HG02973 (cell line): ENCODE results near the gene RAPGEFL1.
"Not testable (repeated sequence)": the region's sequence is repeated elsewhere in the genome, so short reads cannot be mapped to it uniquely, and the experiment has no call there.

Experiments
- ATAC-seq: cut with Tn5 transposase; IDR thresholded peaks from one replicate; pipeline ENCODE4 v1.9.1; 2021; ENCODE audit warnings: moderate library complexity; ENCODE audit not compliant: unreplicated experiment

The RAPGEFL1 gene

GRCh38 chr17:40173778-40174135 lies 3.5 kb upstream of the RAPGEFL1 start:
- ATAC-seq, result no peak

- ATAC-seq, result no peak
Observed at GRCh38 chr17:40174514-40174913, 2.8 kb upstream of the RAPGEFL1 start.

DNA sequence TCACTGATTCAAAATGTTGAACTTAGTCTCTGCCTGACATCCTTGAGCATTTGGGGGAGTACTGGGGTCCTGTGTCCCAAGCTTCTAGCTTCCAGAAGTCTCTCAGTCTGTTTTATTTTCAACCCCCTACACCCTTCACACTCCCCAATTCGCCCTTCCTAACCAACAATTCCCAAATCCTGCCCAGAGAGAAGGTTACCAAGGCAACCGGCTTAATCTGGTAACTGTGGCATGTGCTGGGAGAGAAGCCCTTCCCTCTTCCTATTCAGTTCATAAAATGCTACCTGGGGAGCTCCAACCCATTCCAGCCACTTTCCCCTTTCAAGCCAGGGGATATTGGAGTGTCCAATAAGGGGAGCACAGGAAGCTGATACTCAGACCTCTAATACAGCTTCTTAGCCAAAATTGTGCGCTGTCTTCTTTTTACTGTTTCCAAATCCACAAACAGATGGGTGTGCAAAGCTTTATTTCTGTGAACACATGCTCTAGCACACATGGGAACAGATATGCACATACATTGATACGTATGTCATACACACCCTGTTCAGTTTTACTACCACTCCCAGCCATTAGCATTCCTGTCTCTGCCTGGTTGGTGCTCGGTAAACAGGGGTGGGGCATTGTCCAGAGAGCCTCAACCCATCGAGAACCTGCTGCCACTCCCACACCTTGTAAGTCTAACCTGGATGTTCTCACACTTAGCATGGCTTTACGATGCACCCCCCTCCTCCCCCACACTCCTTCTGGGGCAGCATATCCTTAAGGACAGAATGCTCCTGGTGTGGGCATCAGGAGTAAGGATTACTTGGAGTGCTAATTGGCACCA lies 1.1 kb upstream of the RAPGEFL1 start:
- ATAC-seq, result no peak

DNA sequence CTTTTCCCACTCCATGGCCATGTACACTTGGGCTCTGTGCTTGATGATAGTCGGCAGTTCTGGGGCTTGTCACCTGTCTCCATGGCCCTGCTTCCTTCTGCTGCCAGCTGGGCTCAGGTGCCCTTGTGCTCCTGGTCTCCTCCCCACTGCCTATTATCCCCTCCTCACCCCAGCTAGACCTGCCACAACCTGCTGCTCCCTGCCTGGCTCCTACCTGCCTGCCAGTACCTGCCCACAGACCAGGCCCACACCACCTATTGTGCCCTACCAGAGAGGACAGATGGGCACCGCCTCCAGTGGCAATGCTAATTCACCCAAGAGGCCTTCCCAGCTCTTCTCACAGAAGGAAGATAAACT lies 538 bp upstream of the RAPGEFL1 start:
- ATAC-seq, result no peak

GRCh38 chr17:40178021-40178601 lies 841 bp downstream of the RAPGEFL1 start:
- ATAC-seq, result no peak

- ATAC-seq, result no peak
Observed at GRCh38 chr17:40178660-40179059, 1.4 kb downstream of the RAPGEFL1 start.

DNA sequence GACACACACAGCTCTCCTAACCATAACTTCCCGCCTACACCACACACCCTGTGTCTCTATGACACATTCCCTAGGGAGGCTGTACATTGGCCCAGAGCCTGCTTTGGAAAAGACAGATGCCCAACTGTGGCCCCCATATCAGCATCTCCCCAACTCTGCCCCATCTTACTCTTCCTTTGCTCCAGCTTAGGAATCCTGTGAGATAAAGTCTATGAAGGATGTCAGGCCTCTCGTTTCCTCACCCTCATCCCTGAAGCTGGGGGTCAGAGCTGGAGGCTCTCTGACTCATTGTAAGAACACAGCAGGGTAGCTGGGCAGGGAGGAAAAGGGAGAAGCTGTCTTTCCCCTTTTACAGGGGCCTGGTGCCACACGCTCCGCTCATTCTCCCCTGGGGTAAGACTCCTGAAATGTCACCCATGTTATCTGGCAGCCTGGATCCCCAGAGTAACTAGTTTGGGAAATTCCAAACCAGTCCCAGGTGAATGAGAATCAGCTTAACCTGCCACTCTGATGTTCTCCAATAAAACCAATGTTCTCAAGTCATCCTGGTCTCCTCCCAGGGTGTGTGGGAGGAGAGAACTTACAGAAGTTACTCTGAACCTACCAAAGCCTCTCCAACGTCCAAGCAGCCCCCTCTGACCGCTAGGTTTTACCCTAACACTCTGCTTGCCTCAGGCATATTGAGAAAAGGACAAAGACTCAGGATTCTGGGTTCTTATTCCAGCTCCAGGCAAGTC lies 2.8 kb downstream of the RAPGEFL1 start:
- no peak for ATAC-seq

DNA sequence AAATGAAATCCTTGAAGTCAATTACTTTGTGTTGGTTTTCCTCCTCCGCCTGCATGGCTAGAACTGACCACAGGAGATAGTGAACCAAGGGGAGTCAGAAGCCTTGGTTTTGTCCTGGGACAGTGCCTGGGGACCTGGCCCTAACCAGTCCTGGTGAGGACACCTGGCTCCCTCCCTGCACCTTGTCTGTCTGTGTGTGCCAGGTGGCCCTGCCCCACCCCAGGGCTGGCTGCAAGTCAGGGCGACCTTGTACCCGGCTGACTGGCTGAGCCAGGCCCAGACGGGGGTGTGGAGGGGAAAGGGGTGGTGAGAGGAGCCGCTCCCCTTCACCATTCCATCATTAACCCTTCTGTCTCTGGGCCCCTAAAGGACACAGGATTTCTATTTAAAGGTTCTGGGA lies 3.4 kb downstream of the RAPGEFL1 start:
- no peak for ATAC-seq

GRCh38 chr17:40181205-40181604 lies 3.9 kb downstream of the RAPGEFL1 start:
- ATAC-seq, result no peak

DNA sequence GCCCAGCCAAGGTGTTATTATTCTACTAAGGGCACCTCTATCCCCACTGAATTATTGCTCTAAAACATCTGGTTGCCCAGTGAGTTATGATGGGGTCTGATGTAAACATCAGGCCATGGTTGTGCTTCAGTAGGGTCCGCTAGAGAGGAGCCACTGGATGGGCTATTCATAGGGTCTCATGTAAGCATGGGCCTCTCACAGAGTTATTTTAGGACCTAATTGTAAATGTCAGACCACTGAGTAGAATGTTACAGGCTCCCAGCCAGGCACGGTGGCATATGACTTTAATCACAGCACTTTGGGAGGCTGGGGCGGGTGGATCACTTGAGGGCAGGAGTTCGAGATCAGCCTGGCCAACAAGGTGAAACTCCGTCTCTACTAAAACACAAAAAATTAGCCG lies 5.3 kb downstream of the RAPGEFL1 start:
- ATAC-seq, result no peak

DNA sequence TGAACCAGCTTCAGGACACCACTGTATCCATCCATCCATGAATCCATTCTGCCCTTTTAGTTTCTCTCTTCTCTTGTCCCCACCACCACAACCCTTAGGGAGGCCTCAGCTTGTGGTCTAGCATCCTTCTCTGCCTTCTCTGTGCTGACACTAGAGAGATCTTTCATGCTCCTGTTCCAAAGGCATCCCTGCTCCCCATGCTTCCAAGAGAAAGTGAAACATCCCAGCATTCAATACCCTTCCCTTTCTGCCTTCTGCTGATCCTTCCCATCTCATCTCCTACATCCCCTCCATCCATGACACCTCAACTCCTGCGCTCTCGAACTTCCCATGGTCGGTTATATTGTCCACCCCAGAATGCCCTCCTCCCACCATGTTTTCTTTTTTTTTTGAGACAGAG lies 10.0 kb downstream of the RAPGEFL1 start:
- no peak for ATAC-seq

DNA sequence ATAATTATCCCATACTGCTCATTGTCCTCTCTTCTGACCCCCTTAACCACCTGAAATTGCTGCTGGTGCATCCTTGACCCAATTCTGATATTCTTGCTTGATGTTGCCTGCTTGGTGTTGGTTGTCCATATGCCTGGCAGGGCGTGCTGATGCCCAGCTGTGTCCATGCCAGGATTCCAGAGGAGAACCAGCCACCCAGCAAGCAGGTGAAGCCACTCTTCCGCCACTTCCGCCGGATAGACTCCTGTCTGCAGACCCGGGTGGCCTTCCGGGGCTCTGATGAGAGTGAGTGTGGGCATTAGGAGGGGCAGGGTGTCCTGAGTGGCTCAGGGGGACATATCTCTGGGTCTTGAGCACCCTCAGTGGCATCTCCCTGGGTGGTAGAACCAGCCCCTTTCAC lies 11.4 kb downstream of the RAPGEFL1 start:
- no peak for ATAC-seq

DNA sequence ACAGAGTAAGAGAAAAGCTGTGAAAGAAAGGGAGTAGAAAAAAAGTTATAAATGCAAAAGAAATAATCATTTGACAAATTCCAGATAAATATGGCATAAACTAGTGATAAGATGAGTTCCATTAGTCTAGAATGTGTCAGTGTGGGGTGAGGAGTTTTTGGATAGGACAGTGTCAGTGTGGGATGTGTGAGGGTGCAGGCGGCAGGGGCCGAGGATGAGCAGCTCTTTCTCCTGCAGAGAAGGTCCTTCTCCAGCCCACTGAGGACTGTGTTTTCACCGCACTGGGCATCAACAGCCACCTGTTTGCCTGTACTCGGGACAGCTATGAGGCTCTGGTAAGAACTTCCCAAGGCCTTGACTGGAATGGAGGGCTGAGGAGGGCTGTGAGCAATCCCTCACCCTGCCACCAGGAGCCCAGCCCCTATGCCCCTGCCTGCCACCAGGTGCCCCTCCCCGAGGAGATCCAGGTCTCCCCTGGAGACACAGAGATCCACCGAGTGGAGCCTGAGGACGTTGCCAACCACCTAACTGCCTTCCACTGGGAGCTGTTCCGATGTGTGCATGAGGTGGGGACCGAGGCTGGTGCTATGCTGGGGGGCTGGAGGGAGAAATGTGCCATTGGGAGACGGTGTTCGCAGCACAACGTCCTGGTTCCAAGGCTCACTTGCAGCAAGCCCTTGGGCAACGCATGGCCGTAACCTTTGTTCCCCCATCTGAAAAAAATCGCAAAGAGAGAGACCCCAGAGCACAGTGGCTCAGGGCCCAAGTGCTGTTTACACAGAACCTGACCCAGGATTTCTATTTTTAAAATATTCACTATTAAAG lies 13.1 kb downstream of the RAPGEFL1 start:
- ATAC-seq, result no peak

DNA sequence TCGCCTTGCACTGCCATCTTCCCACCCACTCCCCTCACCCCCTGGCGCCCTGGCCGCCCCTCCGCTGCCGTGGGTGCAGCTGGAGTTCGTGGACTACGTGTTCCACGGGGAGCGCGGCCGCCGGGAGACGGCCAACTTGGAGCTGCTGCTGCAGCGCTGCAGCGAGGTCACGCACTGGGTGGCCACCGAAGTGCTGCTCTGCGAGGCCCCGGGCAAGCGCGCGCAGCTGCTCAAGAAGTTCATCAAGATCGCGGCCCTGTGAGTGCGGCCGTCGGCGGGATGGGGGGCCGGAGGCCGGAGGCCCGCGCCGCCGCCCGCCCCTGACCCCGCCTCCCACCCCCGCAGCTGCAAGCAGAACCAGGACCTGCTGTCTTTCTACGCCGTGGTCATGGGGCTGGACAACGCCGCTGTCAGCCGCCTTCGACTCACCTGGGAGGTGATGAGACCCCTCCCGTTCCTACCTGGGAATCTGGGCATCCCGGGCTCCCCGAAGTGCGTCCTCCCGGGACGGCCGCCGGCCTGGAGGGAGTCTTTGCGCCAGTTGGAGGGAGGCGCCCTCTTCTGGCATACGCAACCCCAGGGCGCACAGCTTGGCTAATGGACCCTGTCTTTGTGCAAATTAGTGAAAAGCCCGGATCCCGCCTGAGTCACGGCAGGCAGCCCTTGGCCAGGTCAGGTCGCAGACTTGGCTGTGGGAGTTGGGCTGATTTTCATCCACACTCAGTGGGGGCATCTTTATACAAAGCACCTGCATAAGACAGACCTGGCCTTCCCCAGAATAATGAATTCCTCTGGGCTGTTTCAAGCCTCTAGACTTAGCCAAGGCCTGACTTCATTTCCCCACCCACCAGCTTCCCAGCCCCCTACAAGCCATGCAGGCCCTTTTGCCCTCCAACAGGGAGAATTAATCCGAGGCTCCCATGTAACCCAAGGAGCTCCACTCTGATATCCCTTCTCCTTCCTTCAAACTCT lies 14.3 kb downstream of the RAPGEFL1 start:
- ATAC-seq, result no peak

DNA sequence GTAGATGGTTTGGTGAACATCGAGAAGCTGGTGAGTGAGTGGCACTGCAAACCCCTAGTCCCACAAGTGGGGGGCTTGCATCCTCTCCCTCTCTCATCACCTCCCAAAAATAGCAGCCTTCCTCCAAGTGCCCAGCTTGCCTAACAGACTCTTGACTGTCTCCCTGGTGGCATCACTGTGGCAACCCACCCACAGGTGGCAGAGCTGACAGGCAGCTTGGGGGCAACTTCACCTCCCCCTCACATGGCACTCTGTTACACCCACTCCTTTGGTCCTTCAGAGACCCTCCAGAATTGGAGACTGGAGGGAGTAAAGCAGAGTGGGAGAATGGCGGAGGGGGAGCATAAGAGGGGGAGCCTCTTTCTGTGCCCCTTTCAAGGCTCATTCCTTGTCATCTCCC lies 15.7 kb downstream of the RAPGEFL1 start:
- no peak for ATAC-seq

DNA sequence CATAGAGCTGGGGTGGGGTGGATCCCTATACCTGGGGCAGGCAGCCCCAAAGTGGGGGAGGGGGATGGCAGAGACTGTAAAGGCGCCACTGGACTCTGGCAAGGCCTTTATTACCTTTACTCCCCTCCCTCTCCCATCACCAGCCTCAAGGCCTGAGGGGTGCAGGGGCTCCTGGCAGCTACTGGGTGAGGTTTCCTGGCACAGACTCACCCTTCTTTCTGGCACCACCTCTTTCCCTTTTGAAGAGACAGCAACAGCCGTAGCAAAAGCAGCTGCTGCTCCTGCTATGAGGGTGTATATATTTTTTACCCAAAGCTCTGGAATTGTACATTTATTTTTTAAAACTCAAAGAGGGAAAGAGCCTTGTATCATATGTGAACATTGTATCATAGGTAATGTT lies 17.6 kb downstream of the RAPGEFL1 start:
- ATAC-seq, result no peak

DNA sequence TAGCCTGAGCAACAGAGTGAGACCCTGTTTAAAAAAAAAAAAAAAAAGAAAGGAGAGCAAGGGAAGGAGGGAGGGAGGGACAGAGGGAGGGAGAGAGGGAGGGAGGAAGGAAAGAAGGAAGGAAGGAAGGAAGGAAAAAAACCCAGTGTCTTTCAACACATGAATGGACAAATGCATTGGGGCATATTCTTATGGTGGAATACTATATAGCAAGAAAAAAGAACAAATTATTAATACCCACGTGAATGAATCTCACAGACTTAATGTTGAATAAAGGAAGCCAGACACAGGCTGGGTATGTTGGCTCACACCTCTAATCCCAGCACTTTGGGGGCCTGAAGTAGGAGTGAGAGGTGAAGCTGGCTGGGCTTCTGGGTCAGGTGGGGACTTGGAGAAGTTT lies 20.3 kb downstream of the RAPGEFL1 start:
- no peak for ATAC-seq

DNA sequence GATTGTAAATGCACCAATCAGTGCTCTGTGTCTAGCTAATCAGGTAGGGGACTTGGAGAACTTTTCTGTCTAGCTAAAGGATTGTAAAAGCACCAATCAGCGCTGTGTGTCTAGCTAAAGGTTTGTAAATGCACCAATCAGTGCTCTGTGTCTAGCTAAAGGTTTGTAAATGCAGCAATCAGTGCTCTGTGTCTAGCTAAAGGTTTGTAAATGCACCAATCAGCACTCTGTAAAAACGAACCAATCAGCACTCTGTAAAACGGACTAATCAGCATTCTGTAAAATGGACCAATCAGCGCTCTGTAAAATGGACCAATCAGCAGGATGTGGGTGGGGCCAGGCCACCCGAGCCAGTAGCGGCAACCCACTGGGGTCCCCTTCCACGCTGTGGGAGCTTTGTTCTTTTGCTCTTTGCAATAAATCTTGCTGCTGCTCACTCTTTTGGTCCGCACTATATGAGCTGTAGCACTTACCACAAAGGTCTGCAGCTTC lies 20.7 kb downstream of the RAPGEFL1 start:
- not testable (repeated sequence) for ATAC-seq

DNA sequence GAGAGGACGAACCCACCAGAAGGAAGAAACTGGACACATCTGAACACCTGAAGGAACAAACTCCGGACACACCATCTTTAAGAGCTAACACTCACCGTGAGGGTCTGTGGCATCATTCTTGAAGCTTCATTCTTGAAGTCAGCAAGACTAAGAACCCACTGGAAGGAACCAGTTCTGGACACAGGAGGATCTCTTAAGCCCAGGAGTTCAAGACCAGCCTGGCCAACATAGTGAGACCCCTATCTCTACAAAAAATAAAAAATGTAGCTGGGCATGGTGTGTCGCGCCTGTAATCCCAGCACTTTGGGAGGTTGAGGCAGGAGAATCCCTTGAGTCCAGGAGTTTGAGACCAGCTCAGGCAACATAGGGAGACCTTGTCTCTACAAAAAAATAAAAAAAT lies 21.3 kb downstream of the RAPGEFL1 start:
- no peak for ATAC-seq

DNA sequence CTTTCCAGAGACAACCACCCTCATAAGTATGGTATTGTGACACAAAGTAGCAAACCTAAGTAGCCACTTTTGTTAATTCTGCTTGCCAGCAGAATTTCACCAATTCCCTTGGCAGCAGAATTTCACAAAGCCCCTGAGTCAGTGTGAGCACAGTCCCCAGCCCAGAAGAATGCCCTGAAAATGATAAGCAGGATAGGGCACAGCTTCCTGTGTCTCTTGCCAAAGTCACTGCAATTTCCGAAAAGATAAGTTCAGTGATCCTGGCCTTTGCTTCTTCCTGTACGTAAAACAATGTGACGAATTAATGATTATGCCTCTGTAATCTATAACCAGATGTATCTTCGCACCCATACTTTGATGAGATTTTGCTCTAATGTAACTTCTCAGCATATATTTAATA lies 25.9 kb downstream of the RAPGEFL1 start:
- ATAC-seq, result no peak
